ENCODE measurements around the gene FUT8.

The FUT8 gene

GRCh38 chr14:65412032-65412846 is at the start of gene FUT8:
Gene FUT8 (plus strand): TSS chr14:65412730. CDS start chr14:65561564, 148,834 bp downstream.
- peak; percentile 92 for DNase-seq (ENCODE audit: low read depth, low spot score)

GRCh38 chr14:65366802-65367565 is 45.5 kb upstream of the FUT8 start:
- no peak for DNase-seq (ENCODE audit: low read depth, low spot score)

- no peak for DNase-seq (ENCODE audit: low read depth, low spot score)
Measured at GRCh38 chr14:65369560-65369959, 43.0 kb upstream of the FUT8 start.

DNA sequence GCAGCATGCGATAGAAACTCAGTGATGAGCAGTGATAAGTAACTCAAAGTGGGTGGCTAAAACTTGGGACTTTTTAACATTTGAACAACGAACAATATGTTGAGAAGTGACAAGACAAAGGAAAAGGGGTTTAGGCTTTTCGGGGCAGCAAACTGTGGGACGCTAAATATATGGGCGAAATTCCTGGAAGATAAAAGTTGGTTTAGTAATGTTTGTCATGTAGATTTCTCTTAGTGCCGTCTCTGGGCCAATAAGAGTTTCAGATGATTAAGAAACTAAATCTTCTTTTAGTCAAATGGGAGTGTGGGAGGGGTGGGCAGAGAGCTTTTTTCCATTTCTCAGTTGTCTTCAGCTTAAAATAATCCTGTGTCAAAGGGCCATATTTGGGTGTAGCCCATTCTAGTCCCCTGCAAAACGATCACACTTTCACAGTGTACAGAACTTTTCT is 41.7 kb upstream of the FUT8 start:
- no peak for DNase-seq (ENCODE audit: low read depth, low spot score)

GRCh38 chr14:65371784-65372183 is 40.7 kb upstream of the FUT8 start:
- no peak for DNase-seq (ENCODE audit: low read depth, low spot score)

- no peak for DNase-seq (ENCODE audit: low read depth, low spot score)
Measured at GRCh38 chr14:65373016-65373670, 39.4 kb upstream of the FUT8 start.

GRCh38 chr14:65373671-65374039 is 38.9 kb upstream of the FUT8 start:
- no peak for DNase-seq (ENCODE audit: low read depth, low spot score)

GRCh38 chr14:65377576-65377975 is 35.0 kb upstream of the FUT8 start:
- no peak for DNase-seq (ENCODE audit: low read depth, low spot score)

DNA sequence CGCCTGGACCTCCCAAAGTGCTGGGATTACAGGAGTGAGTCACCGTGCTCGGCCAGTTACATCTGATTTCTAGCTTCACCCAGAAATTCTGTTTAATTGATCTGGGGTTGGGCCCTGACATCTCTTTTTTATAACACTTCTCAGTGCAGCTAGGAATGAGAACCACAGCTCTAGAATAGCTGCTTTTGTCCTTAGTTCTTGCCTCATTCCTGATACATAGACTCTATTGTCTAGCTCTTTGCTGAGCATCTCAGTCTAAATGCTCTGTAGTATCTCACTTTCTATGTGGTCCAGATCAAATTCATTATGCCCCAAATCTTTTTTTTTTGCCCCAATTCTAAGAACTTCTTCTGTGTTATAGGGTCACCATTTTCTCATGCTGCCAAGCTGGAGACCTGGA is 29.9 kb upstream of the FUT8 start:
- no peak for DNase-seq (ENCODE audit: low read depth, low spot score)

GRCh38 chr14:65387171-65387570 is 25.4 kb upstream of the FUT8 start:
- no peak for DNase-seq (ENCODE audit: low read depth, low spot score)

DNA sequence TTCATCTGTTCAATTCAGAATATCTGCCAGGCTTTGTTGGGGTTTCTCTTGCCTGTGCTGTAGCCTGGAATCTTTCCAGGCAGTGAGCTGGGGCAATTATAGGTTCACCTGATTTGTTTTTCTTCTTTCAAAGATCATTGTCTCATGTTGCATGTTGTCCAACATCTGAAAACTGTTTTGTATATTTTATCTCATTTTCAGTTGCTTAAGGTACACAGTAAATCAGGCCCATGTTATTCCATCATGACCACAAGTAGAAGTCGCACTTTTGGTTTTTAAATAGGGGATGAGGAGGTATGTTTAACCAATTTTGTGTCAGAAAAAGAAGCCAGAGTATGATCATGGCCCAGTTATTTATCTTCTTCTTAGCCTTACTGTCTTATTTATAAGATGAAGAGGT is 24.9 kb upstream of the FUT8 start:
- DNase-seq (ENCODE audit: low read depth, low spot score) = no peak

DNA sequence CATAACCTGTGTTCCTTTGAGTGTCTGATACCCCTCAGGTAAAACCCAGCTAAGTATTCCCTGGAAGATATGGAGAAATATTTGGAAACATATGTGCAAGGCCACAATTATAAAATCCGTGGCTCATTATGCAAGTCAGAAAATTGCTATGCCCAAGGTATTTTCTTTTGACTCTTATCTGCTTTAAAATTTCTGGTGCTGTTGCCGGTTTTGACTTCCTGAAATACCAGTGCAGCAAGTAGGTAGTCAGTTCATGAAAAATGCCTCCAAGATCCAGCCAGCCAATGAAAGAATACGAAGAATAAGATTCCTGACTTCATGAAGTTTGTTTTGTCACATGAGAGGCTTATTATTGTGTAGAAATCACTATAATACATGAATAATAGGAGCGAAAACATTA is 20.2 kb upstream of the FUT8 start:
- DNase-seq (ENCODE audit: low read depth, low spot score) = no peak

DNA sequence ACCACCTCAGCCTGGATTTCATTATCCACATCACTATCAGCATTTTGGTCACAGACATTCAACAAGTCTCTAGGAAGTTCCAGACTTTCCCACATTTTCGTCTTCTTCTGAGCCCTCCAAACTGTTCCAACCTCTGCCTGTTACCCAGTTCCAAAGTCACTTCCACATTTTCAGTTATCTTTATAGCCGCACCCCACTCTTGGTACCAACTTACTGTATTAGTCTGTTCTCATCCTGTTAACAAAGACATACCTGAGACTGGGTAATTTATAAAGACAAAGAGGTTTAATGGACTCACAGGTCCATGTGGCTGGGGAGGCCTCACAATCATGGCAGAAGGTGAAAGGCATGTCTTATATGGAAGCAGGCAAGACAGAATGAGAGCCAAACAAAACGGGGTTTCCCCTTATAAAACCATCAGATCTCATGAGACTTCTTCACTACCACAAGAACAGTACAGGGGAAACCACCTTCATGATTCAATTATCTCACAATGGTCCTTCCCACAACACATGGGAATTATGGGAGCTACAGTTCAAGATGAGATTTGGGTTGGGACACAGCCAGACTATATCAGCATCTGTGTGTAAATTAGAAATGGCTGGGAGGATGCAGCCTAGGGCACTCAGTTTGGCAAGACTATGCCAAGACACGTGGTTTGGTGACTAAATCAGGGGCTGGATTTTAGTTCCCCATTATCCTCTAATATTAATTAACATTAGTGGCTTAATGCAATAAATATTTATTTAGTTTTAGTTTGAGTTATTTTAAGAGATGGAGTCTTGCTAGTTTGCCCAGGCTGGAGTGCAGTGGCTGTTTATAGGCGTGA is 16.2 kb upstream of the FUT8 start:
- DNase-seq (ENCODE audit: low read depth, low spot score) = no peak

GRCh38 chr14:65403231-65403630 is 9.3 kb upstream of the FUT8 start:
- DNase-seq (ENCODE audit: low read depth, low spot score) = no peak

- no peak for DNase-seq (ENCODE audit: low read depth, low spot score)
Measured at GRCh38 chr14:65408113-65408512, 4.4 kb upstream of the FUT8 start.

DNA sequence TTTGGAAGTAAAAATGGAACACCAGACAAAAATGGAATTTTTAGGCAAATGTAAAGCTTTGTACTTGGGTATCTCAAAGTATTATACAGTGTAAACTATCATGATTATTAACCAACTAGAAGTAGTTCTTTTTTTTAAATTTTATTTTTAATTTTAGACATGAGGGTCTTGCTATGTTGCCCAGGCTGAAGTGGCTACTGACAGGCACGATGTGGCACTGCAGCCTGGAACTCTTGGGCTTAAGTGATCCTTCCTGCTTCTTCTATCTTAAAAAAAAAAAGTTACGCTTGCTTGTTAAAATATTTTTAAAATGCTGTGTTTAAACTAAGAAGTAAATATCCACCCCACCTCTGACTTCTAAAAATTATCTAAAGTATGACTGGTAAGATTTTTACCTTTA is 1.9 kb upstream of the FUT8 start:
- no peak for DNase-seq (ENCODE audit: low read depth, low spot score)

GRCh38 chr14:65411656-65412031 is 886 bp upstream of the FUT8 start:
- peak; percentile 80 for DNase-seq (ENCODE audit: low read depth, low spot score)

DNA sequence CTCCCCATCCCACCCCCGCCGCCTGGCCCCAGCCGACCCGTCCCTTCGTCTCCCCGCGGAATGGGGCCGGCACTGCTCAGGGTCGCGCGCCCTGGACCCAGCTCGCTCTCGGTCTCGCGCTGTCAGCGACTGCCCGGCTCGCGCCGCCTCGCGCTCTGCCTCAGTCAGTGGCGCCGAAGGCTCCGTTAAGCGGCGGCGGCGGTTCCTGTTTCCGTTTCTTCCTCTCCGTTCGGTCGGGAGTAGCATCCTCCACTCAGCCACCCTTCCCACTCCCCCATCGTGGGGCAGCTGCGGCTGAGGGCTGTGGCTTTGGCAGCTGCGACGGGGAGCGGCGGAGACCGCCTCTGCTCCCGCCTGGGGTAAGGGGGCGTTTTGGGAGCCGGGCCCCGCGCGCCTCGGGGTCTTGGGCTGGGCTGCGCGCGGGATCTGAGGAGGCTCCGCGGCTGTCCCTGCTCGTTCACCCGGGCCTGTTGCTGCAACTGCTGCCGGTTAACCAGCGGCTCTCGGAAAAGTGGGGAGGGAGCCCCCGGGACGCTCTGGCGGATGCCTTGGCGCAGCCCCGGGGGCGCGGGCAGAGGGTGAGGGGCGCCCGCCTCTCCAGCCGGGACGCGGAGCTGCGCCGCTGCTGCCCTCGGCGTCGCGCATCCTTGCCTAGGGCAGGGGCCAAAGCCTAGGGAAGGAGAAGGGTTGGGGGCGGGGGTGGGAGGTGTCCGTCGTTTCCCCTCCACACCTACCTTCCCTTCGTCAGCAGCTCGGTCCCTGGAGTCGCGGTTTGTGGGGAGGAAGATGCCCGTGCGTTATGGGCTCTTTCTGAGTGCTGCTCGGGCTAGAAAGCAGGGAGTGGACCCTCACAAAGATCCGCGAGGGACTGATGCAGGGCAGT is 567 bp downstream of the FUT8 start:
- DNase-seq (ENCODE audit: low read depth, low spot score) = no peak

- no peak for DNase-seq (ENCODE audit: low read depth, low spot score)
Measured at GRCh38 chr14:65413739-65414045, 1.2 kb downstream of the FUT8 start.

DNA sequence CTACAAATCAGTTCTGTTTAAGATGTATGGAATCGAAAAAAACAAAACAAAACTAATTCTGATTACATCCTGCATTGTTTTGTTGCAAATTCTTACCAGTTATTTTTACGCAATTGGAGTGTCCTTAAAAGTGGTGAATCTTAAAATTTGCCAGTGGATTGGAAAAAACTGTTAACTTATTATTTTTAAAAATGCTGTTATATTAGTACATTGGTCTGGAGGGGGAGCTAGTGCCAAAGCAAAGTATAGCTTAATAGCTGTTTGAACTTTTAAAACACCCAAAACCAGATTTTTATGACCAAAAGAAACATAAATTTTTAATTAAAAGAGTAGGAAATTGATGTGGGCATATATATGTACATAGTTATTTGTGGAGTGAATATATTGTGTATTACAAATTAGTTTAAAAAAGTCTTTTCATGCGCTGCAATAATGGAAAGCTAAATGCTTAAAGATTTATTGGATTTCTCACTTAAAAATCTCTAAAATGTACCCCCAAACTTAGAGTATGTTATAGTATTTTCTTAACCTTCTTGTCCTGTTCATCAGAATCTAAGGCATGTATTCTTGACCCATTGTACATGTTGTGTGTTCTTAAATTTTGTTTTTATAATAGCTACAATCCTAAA is 2.5 kb downstream of the FUT8 start:
- DNase-seq (ENCODE audit: low read depth, low spot score) = peak; percentile 26
